ENCODE measurements around the gene DYSF.

The DYSF gene

DNA sequence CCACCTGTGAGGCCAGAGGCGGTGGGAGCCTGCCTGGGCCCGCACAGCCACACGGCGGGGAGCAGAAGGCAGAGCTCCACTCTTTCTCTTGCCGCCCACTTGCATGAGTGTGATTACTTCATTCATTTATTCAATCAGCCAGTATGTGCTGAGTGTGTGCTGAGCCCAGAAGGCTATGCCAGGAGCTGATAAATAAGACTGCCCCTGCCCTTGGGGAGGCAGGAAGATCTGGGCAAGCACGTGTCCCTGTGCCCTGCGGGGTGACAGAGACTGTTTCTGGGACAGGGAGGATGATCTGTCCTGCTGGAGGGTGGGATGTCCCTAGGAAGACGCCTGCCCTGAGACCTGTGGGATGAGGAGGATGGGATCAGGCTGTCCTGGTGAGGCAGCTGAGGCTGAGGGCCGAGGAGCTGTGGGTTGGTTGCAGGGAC, 250.8 kb downstream of the DYSF start:
- Mint-ChIP-seq H3K4me1 (peaks cover 51% of the 10 kb centered on the region), H3K36me3 (ENCODE audit: low read depth) (no peaks in the 10 kb centered on the region), H3K27ac (no peak overlapping the region), H3K27me3 (ENCODE audit: low read depth, poor library complexity) (peaks cover 37% of the 10 kb centered on the region), H3K4me3 (no peak overlapping the region), H3K9me3 (peaks cover 1% of the 10 kb centered on the region)
- TF ChIP-seq, protein P1, sequence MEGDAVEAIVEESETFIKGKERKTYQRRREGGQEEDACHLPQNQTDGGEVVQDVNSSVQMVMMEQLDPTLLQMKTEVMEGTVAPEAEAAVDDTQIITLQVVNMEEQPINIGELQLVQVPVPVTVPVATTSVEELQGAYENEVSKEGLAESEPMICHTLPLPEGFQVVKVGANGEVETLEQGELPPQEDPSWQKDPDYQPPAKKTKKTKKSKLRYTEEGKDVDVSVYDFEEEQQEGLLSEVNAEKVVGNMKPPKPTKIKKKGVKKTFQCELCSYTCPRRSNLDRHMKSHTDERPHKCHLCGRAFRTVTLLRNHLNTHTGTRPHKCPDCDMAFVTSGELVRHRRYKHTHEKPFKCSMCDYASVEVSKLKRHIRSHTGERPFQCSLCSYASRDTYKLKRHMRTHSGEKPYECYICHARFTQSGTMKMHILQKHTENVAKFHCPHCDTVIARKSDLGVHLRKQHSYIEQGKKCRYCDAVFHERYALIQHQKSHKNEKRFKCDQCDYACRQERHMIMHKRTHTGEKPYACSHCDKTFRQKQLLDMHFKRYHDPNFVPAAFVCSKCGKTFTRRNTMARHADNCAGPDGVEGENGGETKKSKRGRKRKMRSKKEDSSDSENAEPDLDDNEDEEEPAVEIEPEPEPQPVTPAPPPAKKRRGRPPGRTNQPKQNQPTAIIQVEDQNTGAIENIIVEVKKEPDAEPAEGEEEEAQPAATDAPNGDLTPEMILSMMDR (IDR thresholded peaks at IDR 0.05) = no peak
- no peak for DNase-seq

DNA sequence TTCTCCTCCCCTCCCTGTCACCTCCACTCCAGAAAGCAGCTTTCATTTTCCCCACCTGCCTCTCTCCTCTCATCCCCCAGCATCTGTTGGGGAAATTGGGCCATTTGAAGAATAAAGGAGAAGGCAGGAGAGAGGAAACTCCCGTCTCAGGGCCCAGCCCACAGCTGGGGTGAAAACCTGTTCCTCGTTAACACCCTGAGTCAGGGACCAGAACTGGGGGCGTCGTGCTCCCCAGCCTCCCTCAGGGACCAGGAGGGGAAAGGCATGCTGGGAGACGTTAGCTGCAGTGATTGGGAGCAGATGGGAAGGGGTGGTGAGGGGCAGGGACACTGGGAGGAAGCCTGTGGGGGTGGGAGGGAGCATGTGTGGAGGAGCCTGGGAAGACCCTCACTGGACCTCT, 251.3 kb downstream of the DYSF start:
- Mint-ChIP-seq H3K4me1 (peaks cover 47% of the 10 kb centered on the region), H3K27me3 (ENCODE audit: low read depth, poor library complexity) (peaks cover 40% of the 10 kb centered on the region), H3K4me3 (no peak overlapping the region), H3K9me3 (no peaks in the 10 kb centered on the region), H3K27ac (no peak overlapping the region), H3K36me3 (ENCODE audit: low read depth) (no peaks in the 10 kb centered on the region)
- TF ChIP-seq, protein P1 (IDR thresholded peaks at IDR 0.05) = no peak
- DNase-seq = no peak

DNA sequence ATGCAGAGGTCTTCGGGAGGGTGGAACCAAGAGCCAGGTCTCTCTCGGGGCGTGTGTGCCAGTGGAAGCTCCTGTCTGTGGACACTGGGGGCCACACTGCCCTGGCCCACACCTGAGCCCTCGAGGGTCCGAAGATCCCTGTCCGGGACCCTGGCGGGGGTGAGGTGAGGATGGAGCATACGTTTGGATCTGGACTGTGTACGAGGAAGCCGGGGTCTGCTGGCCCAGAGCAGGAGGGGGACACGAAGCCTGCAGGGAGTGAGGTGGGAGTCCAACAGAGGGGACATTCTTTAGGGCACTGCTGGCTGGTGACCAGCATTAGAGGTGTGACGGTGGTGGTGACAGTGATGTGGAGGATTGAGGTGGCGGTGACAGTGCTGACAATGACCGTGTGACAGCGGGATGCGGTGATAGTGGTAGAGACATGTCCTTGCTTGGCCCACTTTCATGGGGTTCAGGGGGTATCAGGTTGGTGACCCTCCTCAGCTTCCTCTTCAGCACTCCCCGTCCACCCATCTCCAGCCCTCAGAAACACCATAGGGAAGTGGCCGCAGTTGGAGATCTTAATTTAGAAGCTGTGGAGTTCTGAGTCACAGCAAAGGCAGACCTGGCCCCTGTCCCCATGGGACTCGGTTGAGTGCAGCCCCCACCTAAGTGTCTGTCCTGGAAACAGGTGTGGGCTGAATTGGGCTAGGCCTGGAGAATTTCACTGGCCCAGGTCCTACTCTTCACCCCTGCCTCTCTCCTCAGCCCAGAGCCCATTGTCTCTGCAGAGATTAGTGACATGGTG, 252.0 kb downstream of the DYSF start:
- H3K27me3 Mint-ChIP-seq (ENCODE audit: low read depth, poor library complexity) = peaks cover 46% of the 10 kb centered on the region
- H3K4me3 Mint-ChIP-seq = no peak overlapping the region
- DNase-seq = no peak
- no peak overlapping the region for H3K27ac Mint-ChIP-seq
- TF ChIP-seq, protein P1 (IDR thresholded peaks at IDR 0.05) = no peak
- H3K4me1 Mint-ChIP-seq = peaks cover 46% of the 10 kb centered on the region
- no peaks in the 10 kb centered on the region for H3K9me3 Mint-ChIP-seq
- no peaks in the 10 kb centered on the region for H3K36me3 Mint-ChIP-seq (ENCODE audit: low read depth)

DNA sequence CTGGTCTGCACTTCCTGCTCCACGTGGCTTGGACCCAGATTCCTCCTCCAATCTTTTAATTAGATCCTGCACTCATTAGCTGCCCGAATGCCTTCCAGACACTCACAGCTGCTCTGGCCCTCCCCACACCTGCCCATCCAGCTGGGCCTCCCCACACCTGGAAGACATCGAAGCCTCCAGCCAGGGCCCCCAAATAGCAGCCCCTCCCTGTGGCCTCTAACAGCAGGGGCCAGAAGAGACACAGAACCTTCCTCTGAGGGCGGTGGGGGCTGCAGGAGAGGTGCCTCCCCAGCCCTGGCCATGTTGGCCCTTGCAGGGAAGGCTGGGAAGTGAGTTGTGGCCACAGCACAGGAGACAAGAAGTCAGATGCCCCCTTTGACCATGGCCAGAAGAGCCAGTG, 252.8 kb downstream of the DYSF start:
- no peaks in the 10 kb centered on the region for H3K36me3 Mint-ChIP-seq (ENCODE audit: low read depth)
- H3K9me3 Mint-ChIP-seq = no peaks in the 10 kb centered on the region
- H3K27me3 Mint-ChIP-seq (ENCODE audit: low read depth, poor library complexity) = peaks cover 51% of the 10 kb centered on the region
- H3K4me1 Mint-ChIP-seq = peaks cover 38% of the 10 kb centered on the region
- TF ChIP-seq, protein P1 (IDR thresholded peaks at IDR 0.05) = no peak
- DNase-seq = no peak
- no peak overlapping the region for H3K4me3 Mint-ChIP-seq
- no peak overlapping the region for H3K27ac Mint-ChIP-seq

DNA sequence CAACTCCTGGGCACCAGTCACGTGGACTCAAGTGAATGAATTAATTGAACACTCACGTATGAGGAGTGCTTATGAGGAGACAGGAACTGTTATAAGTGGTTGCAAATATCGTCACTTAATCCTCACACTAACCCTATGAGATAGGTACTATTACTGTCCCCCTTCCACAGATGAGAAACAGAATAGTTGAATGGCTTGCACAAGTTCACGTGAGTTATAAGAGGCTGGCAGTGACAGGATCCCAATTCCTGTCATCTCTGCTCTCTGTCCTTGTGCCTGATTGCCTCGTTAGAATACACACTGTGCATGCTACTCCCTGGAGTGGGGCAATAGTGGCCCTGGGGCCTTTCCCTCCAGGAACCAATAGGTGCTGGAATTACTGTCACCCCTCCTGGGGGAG, 253.5 kb downstream of the DYSF start:
- DNase-seq = no peak
- TF ChIP-seq, protein P1 (IDR thresholded peaks at IDR 0.05) = no peak
- no peak overlapping the region for H3K27ac Mint-ChIP-seq
- no peak overlapping the region for H3K4me3 Mint-ChIP-seq
- peaks cover 51% of the 10 kb centered on the region for H3K27me3 Mint-ChIP-seq (ENCODE audit: low read depth, poor library complexity)
- no peaks in the 10 kb centered on the region for H3K9me3 Mint-ChIP-seq
- peaks cover 31% of the 10 kb centered on the region for H3K4me1 Mint-ChIP-seq
- H3K36me3 Mint-ChIP-seq (ENCODE audit: low read depth) = no peaks in the 10 kb centered on the region
